BE2C (cell line): ENCODE measurements around the gene SLC22A4.

ENCODE experiments used
- DNase-seq: peaks from one replicate; pipeline ENCODE4 v3.0.0-alpha.2; 2020
- H3K27me3 ChIP-seq: fragments of 250-450 bp; sonication (Bioruptor Pico); 2 replicates; pipeline ENCODE4 v1.5.1; 2020; ENCODE audit warnings: mild to moderate bottlenecking
- H3K36me3 ChIP-seq: fragments of 250-450 bp; sonication (Bioruptor Pico); 2 replicates; pipeline ENCODE4 v1.5.1; 2020; ENCODE audit warnings: mild to moderate bottlenecking
- H3K4me1 ChIP-seq: fragments of 250-450 bp; sonication (Bioruptor Pico); 2 replicates; pipeline ENCODE4 v1.5.1; 2020
- H3K4me3 ChIP-seq: 2 replicates; pipeline ENCODE4 v1.5.1; 2011; ENCODE audit warnings: low read depth, low read length
- H3K9me3 ChIP-seq: fragments of 250-450 bp; sonication (Bioruptor Pico); 2 replicates; pipeline ENCODE4 v1.5.1; 2020
- TF ChIP-seq, protein P1 (sequence below): IDR thresholded peaks from 2 replicates; pipeline ENCODE4 v1.5.1; 2012; ENCODE audit warnings: mild to moderate bottlenecking, low read depth, low read length

Gene SLC22A4

DNA sequence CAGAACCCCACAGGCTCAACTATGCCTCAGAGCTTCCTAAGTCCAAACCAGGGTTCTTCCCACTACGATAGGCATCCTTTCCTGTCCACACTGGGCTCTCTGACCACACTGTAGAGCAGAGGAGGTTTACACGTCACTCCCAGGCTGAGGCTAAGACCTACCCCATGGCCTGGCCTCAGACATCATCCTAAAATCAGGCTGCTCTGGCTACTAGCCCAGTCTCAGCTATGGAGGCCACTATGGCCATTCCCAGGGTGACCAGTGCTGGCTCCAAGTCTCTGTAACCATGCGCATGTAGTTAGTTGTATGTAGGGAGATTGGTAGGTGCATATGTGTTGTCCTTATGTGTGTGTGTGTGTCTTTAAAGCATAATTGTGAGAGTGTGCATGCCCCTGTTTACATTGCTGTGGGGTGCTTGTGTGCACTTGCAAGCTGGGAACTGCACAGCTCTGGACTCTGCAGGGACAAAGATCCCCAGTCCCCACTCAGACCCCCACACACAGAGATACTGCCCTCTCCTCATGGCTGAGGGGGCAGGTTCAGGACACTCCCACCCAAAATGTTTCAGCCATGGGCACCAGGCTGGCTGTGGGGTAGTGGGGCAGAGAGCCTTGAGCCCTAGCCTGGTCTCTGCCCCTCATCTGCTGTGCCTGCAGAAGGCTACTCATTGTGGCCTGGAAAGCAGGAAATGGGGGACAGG, 24.4 kb upstream of the SLC22A4 start:
- TF ChIP-seq, protein P1, sequence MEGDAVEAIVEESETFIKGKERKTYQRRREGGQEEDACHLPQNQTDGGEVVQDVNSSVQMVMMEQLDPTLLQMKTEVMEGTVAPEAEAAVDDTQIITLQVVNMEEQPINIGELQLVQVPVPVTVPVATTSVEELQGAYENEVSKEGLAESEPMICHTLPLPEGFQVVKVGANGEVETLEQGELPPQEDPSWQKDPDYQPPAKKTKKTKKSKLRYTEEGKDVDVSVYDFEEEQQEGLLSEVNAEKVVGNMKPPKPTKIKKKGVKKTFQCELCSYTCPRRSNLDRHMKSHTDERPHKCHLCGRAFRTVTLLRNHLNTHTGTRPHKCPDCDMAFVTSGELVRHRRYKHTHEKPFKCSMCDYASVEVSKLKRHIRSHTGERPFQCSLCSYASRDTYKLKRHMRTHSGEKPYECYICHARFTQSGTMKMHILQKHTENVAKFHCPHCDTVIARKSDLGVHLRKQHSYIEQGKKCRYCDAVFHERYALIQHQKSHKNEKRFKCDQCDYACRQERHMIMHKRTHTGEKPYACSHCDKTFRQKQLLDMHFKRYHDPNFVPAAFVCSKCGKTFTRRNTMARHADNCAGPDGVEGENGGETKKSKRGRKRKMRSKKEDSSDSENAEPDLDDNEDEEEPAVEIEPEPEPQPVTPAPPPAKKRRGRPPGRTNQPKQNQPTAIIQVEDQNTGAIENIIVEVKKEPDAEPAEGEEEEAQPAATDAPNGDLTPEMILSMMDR, result no peak
- H3K4me1 ChIP-seq, result peaks cover 18% of the 10 kb centered on the region
- peaks cover 16% of the 10 kb centered on the region for H3K36me3 ChIP-seq
- no peaks in the 10 kb centered on the region for H3K27me3 ChIP-seq
- no peak overlapping the region for H3K4me3 ChIP-seq
- H3K9me3 ChIP-seq, result no peaks in the 10 kb centered on the region
- DNase-seq, result no peak

- no peaks in the 10 kb centered on the region for H3K27me3 ChIP-seq
- peaks cover 16% of the 10 kb centered on the region for H3K36me3 ChIP-seq
- no peaks in the 10 kb centered on the region for H3K9me3 ChIP-seq
- DNase-seq, result no peak
- no peak overlapping the region for H3K4me3 ChIP-seq
- TF ChIP-seq, protein P1, result no peak
- peaks cover 18% of the 10 kb centered on the region for H3K4me1 ChIP-seq
Measured at GRCh38 chr5:132270335-132270665, 23.9 kb upstream of the SLC22A4 start.

- Histone ChIP-seq H3K27me3 (no peaks in the 10 kb centered on the region), H3K4me3 (no peak overlapping the region), H3K36me3 (peaks cover 16% of the 10 kb centered on the region), H3K9me3 (no peaks in the 10 kb centered on the region), H3K4me1 (peaks cover 18% of the 10 kb centered on the region)
- TF ChIP-seq, protein P1, result 0 out of 2 replicates have a peak, but pooled peaks have one; percentile 2
- no peak for DNase-seq
Measured at GRCh38 chr5:132270706-132271105, 23.5 kb upstream of the SLC22A4 start.

DNA sequence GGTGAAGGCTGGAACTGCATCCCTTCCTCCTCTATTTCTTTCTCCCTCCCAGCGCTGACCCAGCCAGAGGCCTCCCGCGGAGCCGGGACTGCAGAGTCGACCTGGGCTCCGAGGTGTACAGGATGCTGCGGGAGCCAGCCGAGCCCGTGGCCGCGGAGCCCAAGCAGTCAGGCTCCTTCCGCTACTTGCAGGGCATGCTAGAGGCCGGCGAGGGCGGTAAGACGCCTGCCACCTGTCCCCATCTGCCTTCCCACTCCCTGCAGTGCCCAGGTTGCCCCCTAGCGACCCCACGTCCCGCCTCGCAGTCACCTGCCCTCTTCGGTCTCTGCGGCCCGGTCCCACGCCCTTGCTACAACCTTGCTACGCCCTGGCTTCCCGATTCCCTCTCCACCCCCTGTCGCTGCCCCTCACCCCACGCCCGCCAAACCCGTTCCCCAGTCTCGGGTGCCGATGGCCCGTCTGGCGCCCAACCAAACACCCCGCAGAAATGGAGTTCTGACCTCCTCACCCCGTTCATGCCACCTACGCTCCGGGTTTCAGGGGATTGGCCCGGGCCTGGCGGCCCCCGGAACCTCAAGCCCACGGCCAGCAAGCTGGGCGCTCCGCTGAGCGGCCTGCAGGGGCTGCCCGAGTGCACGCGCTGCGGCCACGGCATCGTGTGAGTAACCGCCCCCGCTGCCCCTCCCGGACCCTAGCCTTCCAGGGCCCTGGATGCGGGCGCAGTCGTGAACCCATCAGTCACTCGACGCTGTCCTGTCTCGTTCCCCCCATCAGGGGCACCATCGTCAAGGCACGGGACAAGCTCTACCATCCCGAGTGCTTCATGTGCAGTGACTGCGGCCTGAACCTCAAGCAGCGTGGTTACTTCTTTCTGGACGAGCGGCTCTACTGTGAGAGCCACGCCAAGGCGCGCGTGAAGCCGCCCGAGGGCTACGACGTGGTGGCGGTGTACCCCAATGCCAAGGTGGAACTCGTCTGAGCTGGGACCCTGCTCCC, 22.6 kb upstream of the SLC22A4 start:
- TF ChIP-seq, protein P1, result no peak
- Histone ChIP-seq H3K9me3 (no peaks in the 10 kb centered on the region), H3K4me1 (peaks cover 18% of the 10 kb centered on the region), H3K27me3 (no peaks in the 10 kb centered on the region), H3K4me3 (no peak overlapping the region), H3K36me3 (peaks cover 9% of the 10 kb centered on the region)
- DNase-seq, result no peak

GRCh38 chr5:132272311-132273210, 21.6 kb upstream of the SLC22A4 start:
- Histone ChIP-seq H3K27me3 (no peaks in the 10 kb centered on the region), H3K36me3 (peaks cover 5% of the 10 kb centered on the region), H3K4me1 (peaks cover 18% of the 10 kb centered on the region), H3K9me3 (no peaks in the 10 kb centered on the region), H3K4me3 (no peak overlapping the region)
- TF ChIP-seq, protein P1, result peak; percentile 89
- peak; percentile 75 for DNase-seq
